Mesendoderm (in vitro differentiated cells): ENCODE results near the gene MICAL2.

Source experiments
- DNase-seq: peaks from one replicate; pipeline ENCODE4 v3.0.0; 2013
- H2AK5ac ChIP-seq: 2 replicates; pipeline ENCODE4 v1.6.1; 2013; ENCODE audit warnings: low read length, inconsistent platforms
- H2BK120ac ChIP-seq: 2 replicates; pipeline ENCODE4 v1.6.1; 2013; ENCODE audit warnings: low read depth, mild to moderate bottlenecking, low read length, moderate library complexity, mixed read lengths
- H2BK15ac ChIP-seq: replicated peaks from 2 replicates; pipeline ENCODE4 v1.6.1; 2013; ENCODE audit warnings: low read depth, mild to moderate bottlenecking, moderate library complexity
- H2BK5ac ChIP-seq: 2 replicates; pipeline ENCODE4 v1.6.1; 2013; ENCODE audit warnings: low read length, inconsistent platforms
- H3K18ac ChIP-seq: 2 replicates; pipeline ENCODE4 v1.6.1; 2013; ENCODE audit warnings: mild to moderate bottlenecking, low read length, mixed read lengths
- H3K23ac ChIP-seq: one replicate; pipeline ENCODE4 v1.6.1; 2013; ENCODE audit warnings: low read length
- H3K27ac ChIP-seq: 2 replicates; pipeline ENCODE4 v1.5.1; 2013; ENCODE audit warnings: low read depth, mild to moderate bottlenecking, inconsistent platforms, low read length, moderate library complexity
- H3K27me3 ChIP-seq: 2 replicates; pipeline ENCODE4 v1.6.1; 2013; ENCODE audit warnings: low read length, control low read depth, mild to moderate bottlenecking, inconsistent platforms; ENCODE audit not compliant: insufficient read depth, poor library complexity
- H3K36me3 ChIP-seq: 2 replicates; pipeline ENCODE4 v1.6.1; 2013; ENCODE audit warnings: low read length, inconsistent platforms; ENCODE audit not compliant: control insufficient read depth, insufficient read depth
- H3K4ac ChIP-seq: one replicate; pipeline ENCODE4 v1.6.1; 2013; ENCODE audit warnings: low read depth, mild to moderate bottlenecking, low read length, moderate library complexity
- H3K4me1 ChIP-seq: 2 replicates; pipeline ENCODE4 v1.6.1; 2013; ENCODE audit warnings: low read depth, low read length, inconsistent platforms; ENCODE audit not compliant: control insufficient read depth
- H3K4me2 ChIP-seq: 2 replicates; pipeline ENCODE4 v1.6.1; 2013; ENCODE audit warnings: low read length
- H3K4me3 ChIP-seq: 2 replicates; pipeline ENCODE4 v1.5.1; 2013; ENCODE audit warnings: mild to moderate bottlenecking, low read length
- H3K56ac ChIP-seq: one replicate; pipeline ENCODE4 v1.6.1; 2013; ENCODE audit warnings: low read length
- H3K79me1 ChIP-seq: 2 replicates; pipeline ENCODE4 v1.6.1; 2013; ENCODE audit warnings: low read length, inconsistent platforms
- H3K79me2 ChIP-seq: 2 replicates; pipeline ENCODE4 v1.6.1; 2013; ENCODE audit warnings: mild to moderate bottlenecking, low read length; ENCODE audit not compliant: control insufficient read depth, insufficient read depth
- H3K9ac ChIP-seq: 2 replicates; pipeline ENCODE4 v1.6.1; 2013; ENCODE audit warnings: low read length, inconsistent platforms
- H4K5ac ChIP-seq: one replicate; pipeline ENCODE4 v1.6.1; 2013; ENCODE audit warnings: low read length
- H4K8ac ChIP-seq: one replicate; pipeline ENCODE4 v1.6.1; 2013; ENCODE audit warnings: low read depth, mild to moderate bottlenecking, control low read depth, low read length, moderate library complexity
- WGBS: extraction: QIAGEN DNeasy Blood & Tissue Kit; methylation state at CpG from one replicate; pipeline ENCODE4 v1.1.7; 2013; ENCODE audit warnings: low lambda C conversion rate, missing lambda C conversion rate; ENCODE audit not compliant: insufficient coverage; ENCODE audit errors: extremely low coverage; 5-methylcytosine and 5-hydroxymethylcytosine counted together

MICAL2 gene

DNA sequence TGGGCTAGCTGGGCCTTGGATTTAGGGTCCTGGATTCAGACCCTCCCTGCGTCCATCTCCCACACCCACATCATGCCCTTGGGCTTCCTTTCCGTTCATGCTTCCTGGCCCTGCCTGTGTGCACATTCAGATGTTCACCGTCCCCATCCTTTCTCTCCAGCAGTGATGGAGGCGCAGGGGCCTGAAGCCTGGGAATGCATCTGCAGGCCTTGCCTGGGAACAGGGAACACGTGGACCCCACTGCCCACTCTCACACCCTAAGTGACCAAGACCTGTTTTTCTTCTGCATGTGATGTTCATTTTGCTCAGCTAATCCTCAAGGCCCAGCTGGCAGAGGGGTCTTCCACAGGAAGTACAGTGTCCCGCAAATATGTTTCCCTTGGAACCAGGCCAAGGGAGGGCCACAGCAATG is 175.4 kb downstream of the MICAL2 start:
- Histone ChIP-seq H3K4me3 (no peak overlapping the region), H3K23ac (no peak overlapping the region), H3K79me1 (no peaks in the 10 kb centered on the region), H2BK120ac (no peak overlapping the region), H3K36me3 (no peaks in the 10 kb centered on the region), H2BK15ac (no peak overlapping the region), H4K8ac (no peak overlapping the region), H4K5ac (no peak overlapping the region), H3K18ac (no peak overlapping the region), H3K27me3 (no peaks in the 10 kb centered on the region), H3K4me2 (no peak overlapping the region), H3K79me2 (no peaks in the 10 kb centered on the region), H3K9ac (no peak overlapping the region), H3K56ac (no peak overlapping the region), H2BK5ac (no peak overlapping the region), H3K27ac (no peak overlapping the region), H2AK5ac (no peak overlapping the region), H3K4me1 (peaks cover 2% of the 10 kb centered on the region), H3K4ac (no peak overlapping the region)
- no CpG with 5 or more reads among the region's 6 CpGs for WGBS
- no peak for DNase-seq

DNA sequence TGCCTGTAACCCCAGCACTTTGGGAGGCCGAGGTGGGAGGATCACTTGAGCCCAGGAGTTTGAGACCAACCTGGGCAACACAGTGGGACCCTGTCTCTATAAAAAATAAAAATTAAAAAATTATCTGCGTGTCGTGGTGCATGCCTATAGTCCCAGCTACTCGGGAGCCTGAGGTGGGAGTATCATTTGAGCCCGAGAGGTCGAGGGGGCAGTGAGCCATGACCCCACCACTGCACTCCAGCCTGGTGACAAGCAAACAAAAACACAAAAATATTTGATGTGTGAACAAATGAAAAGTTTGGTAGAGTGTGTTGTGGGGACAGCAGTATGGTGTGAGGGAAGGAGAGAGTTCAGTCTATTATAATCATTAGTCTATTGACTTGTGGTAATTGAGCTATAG is 176.2 kb downstream of the MICAL2 start:
- Histone ChIP-seq H3K4me2 (no peak overlapping the region), H3K27ac (no peak overlapping the region), H2BK120ac (no peak overlapping the region), H3K36me3 (no peaks in the 10 kb centered on the region), H3K56ac (no peak overlapping the region), H3K4me3 (no peak overlapping the region), H4K8ac (no peak overlapping the region), H2BK5ac (no peak overlapping the region), H3K18ac (no peak overlapping the region), H2AK5ac (no peak overlapping the region), H2BK15ac (no peak overlapping the region), H3K79me1 (no peaks in the 10 kb centered on the region), H3K4ac (no peak overlapping the region), H4K5ac (no peak overlapping the region), H3K79me2 (no peaks in the 10 kb centered on the region), H3K23ac (no peak overlapping the region), H3K4me1 (peaks cover 2% of the 10 kb centered on the region), H3K27me3 (no peaks in the 10 kb centered on the region), H3K9ac (no peak overlapping the region)
- no CpG with 5 or more reads among the region's 6 CpGs for WGBS
- no peak for DNase-seq

DNA sequence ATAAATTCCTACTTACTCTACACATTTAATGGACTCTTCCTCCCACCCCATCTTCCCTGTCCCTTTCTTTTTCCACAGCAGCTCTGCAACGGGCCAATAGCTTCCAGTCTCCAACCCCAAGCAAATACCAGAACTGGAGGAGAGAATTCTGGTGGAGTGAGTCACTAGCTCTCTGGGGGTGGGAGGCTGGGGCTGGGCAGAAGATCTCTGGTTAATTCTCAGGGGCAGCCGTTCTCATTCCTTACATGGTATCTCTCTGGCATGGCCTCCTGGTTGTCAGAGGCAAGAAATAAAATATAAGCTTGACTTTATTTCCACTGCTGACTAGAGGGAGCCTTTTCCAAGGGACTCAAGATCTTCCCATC is 176.6 kb downstream of the MICAL2 start:
- Histone ChIP-seq H3K4me3 (no peak overlapping the region), H3K4ac (no peak overlapping the region), H2BK15ac (no peak overlapping the region), H3K27me3 (no peaks in the 10 kb centered on the region), H3K79me1 (no peaks in the 10 kb centered on the region), H3K79me2 (no peaks in the 10 kb centered on the region), H4K8ac (no peak overlapping the region), H3K18ac (no peak overlapping the region), H3K27ac (peak overlapping the region; percentile 45), H2AK5ac (no peak overlapping the region), H4K5ac (no peak overlapping the region), H3K4me2 (no peak overlapping the region), H2BK5ac (no peak overlapping the region), H3K23ac (no peak overlapping the region), H2BK120ac (no peak overlapping the region), H3K56ac (no peak overlapping the region), H3K36me3 (no peaks in the 10 kb centered on the region), H3K4me1 (peaks cover 2% of the 10 kb centered on the region), H3K9ac (no peak overlapping the region)
- no CpG with 5 or more reads among the region's 2 CpGs for WGBS
- DNase-seq, result peak; percentile 96

GRCh38 chr11:12287374-12288211 is 177.2 kb downstream of the MICAL2 start:
- H3K4me2 ChIP-seq, result no peak overlapping the region
- H4K8ac ChIP-seq, result no peak overlapping the region
- H2BK15ac ChIP-seq, result no peak overlapping the region
- H3K4me1 ChIP-seq, result peaks cover 2% of the 10 kb centered on the region
- no CpG with 5 or more reads among the region's 13 CpGs for WGBS
- H2BK5ac ChIP-seq, result no peak overlapping the region
- H2AK5ac ChIP-seq, result no peak overlapping the region
- H3K27me3 ChIP-seq, result no peaks in the 10 kb centered on the region
- no peaks in the 10 kb centered on the region for H3K36me3 ChIP-seq
- peak; percentile 92 for DNase-seq
- peak overlapping the region; percentile 78 for H3K56ac ChIP-seq
- H3K9ac ChIP-seq, result peak overlapping the region; percentile 55
- no peak overlapping the region for H4K5ac ChIP-seq
- H3K27ac ChIP-seq, result peak overlapping the region; percentile 45
- H3K79me2 ChIP-seq, result no peaks in the 10 kb centered on the region
- H3K23ac ChIP-seq, result no peak overlapping the region
- no peak overlapping the region for H3K18ac ChIP-seq
- H2BK120ac ChIP-seq, result no peak overlapping the region
- no peaks in the 10 kb centered on the region for H3K79me1 ChIP-seq
- H3K4ac ChIP-seq, result no peak overlapping the region
- no peak overlapping the region for H3K4me3 ChIP-seq

- Histone ChIP-seq H3K4me2 (no peak overlapping the region), H3K36me3 (no peaks in the 10 kb centered on the region), H3K79me2 (no peaks in the 10 kb centered on the region), H3K27me3 (no peaks in the 10 kb centered on the region), H2BK120ac (no peak overlapping the region), H2BK15ac (no peak overlapping the region), H3K23ac (no peak overlapping the region), H4K8ac (no peak overlapping the region), H3K4ac (no peak overlapping the region), H3K4me3 (no peak overlapping the region), H3K79me1 (no peaks in the 10 kb centered on the region), H2AK5ac (no peak overlapping the region), H3K27ac (no peak overlapping the region), H3K9ac (no peak overlapping the region), H2BK5ac (no peak overlapping the region), H3K4me1 (peaks cover 2% of the 10 kb centered on the region), H4K5ac (no peak overlapping the region), H3K56ac (peak overlapping the region; percentile 78), H3K18ac (no peak overlapping the region)
- WGBS, result no CpG with 5 or more reads among the region's 12 CpGs
- peak; percentile 93 for DNase-seq
Observed at GRCh38 chr11:12288212-12288930, 178.0 kb downstream of the MICAL2 start.
